ENCODE data around the gene SYNGR3.

SYNGR3 gene

DNA sequence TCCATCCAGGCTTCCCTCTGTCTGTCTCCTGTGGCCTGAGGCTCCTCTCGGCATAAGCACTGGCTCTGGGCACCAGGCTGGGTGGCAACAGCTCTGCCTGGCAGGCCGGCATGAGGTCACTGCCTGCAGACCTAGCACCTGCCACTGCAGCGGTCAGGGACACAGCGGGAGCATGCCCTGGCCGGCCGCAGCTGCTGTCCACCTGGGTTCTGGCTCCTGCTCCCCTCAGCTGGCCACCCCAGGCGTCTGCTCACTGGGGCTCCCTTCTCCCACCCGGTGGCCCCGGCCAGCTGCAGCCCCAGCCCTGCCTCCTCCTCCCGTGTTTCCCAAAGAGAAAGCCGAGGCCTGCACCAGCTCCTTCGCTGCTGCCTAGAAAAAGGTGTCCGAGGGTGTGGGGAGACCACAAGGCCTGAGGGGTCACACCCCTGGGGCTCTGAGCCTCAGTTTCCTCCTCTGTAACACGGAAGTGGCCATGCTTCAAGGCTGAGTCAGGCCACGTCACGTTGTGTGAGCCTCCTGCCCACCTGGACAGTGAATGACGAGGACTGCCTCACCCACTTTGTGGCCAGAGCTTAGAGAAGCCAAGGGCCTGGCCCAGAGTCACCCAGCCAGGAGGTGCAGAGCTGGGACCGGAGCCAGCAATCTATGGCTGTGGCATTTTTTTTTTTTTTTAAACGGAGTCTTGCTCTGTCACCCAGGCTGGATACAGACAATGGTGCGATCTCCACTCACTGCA, 51.2 kb downstream of the SYNGR3 start:
- no peak overlapping the region for H3K27ac Mint-ChIP-seq
- no peaks in the 10 kb centered on the region for H3K9me3 Mint-ChIP-seq
- H3K4me3 Mint-ChIP-seq: no peak overlapping the region
- H3K27me3 Mint-ChIP-seq: peaks cover 30% of the 10 kb centered on the region
- H3K4me1 Mint-ChIP-seq: peaks cover 20% of the 10 kb centered on the region
- H3K36me3 Mint-ChIP-seq: peaks cover 8% of the 10 kb centered on the region
- ATAC-seq: no peak

- no peak for ATAC-seq
- Mint-ChIP-seq H3K4me3 (no peak overlapping the region), H3K9me3 (no peaks in the 10 kb centered on the region), H3K4me1 (peaks cover 33% of the 10 kb centered on the region), H3K27me3 (peaks cover 20% of the 10 kb centered on the region), H3K36me3 (peaks cover 8% of the 10 kb centered on the region), H3K27ac (no peak overlapping the region)
Observed at GRCh38 chr16:2042171-2042985, 52.6 kb downstream of the SYNGR3 start.

DNA sequence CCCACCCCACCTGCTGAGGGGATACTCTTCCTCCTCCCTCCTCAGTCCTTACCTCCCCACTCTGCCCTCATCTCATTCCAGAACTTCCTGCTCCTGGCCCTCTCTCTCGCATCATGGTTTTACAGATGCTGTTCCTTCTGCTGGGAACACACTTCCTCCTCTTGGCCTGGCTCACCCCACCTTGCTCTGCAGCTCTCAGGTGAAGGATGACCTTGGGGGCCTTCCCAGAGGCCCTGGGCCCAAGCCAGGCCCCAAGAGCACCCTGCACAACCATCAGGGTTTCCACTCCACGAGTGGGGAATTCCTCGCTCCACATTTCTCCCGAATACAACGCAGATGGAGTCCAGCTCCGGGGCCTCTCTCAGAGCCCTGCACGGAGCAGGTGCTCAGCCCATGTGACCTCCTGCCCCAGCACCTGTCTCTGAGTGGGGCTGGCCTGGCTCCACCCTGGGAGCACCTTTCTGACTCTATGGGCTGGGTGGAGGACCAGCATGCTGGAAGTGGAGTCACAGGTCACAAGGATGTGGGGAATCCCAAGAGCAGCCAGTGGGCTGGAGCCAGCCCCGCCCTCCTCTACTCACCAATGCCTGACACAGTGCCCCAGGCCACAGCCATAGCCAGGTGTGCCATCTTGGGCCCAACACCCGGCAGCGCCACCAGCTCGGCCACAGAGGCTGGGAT, 53.4 kb downstream of the SYNGR3 start:
- ATAC-seq: no peak
- peaks cover 34% of the 10 kb centered on the region for H3K4me1 Mint-ChIP-seq
- no peaks in the 10 kb centered on the region for H3K9me3 Mint-ChIP-seq
- peaks cover 14% of the 10 kb centered on the region for H3K27me3 Mint-ChIP-seq
- no peak overlapping the region for H3K27ac Mint-ChIP-seq
- no peak overlapping the region for H3K4me3 Mint-ChIP-seq
- H3K36me3 Mint-ChIP-seq: peaks cover 8% of the 10 kb centered on the region
